PC-9 (cell line): ENCODE data around the gene CDK9.
"Not testable (repeated sequence)": the region's sequence is repeated elsewhere in the genome, so short reads cannot be mapped to it uniquely, and the experiment has no call there.

ENCODE experiments used
- CTCF ChIP-seq: fragments of 200-600 bp; sonication (generic); conservative IDR thresholded peaks from 2 replicates; pipeline ENCODE4 v1.6.1; 2017; ENCODE audit warnings: mixed run types, antibody characterized with exemption, mild to moderate bottlenecking, moderate library complexity
- EZH2 ChIP-seq: fragments of 200-600 bp; sonication (generic); IDR thresholded peaks from 2 replicates; pipeline ENCODE4 v1.8.0; 2017; ENCODE audit warnings: antibody characterized with exemption, low read depth

GRCh38 chr9:127836561-127836960 is 50.7 kb downstream of the CDK9 start:
- not testable (repeated sequence) for TF ChIP-seq CTCF, EZH2
